ENCODE results near the gene TET2.
"Not testable (repeated sequence)": the region's sequence is repeated elsewhere in the genome, so short reads cannot be mapped to it uniquely, and the experiment has no call there.

TET2 gene

GRCh38 chr4:105240037-105240436, 93.4 kb downstream of the TET2 start:
- DNase-seq = no peak

DNA sequence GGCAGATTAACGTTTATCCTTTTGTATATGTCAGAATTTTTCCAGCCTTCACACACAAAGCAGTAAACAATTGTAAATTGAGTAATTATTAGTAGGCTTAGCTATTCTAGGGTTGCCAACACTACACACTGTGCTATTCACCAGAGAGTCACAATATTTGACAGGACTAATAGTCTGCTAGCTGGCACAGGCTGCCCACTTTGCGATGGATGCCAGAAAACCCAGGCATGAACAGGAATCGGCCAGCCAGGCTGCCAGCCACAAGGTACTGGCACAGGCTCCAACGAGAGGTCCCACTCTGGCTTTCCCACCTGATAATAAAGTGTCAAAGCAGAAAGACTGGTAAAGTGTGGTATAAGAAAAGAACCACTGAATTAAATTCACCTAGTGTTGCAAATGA, 94.8 kb downstream of the TET2 start:
- no peak for DNase-seq

GRCh38 chr4:105243446-105243845, 96.8 kb downstream of the TET2 start:
- no peak for DNase-seq

DNA sequence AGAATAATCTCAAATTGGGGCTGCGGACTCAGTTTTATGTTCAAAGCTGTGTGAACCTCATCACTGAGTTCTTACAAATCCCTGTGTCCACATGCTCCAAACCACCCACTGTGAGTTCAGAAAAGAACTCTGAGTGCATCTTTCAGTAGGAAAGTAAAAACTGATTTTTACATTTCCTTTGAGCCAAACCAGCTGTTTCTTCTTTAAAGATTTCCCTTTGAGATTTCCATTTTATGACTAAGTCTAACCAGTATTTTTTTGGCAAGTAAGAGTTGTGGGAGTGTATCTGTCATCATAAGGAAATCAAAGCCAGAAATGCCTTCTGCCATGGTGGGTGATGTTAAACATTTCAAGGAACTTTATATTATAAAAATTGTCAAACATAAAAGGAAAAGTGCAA, 100.0 kb downstream of the TET2 start:
- DNase-seq = no peak

DNA sequence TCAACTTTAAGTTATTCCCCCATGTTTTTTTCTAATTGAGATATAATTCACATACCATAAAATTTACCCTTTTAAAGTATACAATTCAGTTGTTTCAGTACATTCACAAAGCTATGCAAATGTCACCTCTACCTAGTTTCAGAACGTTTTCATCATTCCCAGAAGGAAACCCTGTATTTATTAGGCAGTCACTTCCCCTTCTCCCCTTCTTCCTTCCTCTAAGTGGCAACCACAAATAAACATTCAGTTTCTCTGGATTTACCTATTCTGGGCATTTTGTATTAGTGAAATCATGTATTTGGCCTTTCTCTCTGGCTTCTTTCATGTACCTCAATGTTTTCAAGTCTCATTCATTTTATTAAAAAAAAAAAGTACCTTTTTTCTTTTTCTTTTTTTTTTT, 101.9 kb downstream of the TET2 start:
- no peak for DNase-seq

DNA sequence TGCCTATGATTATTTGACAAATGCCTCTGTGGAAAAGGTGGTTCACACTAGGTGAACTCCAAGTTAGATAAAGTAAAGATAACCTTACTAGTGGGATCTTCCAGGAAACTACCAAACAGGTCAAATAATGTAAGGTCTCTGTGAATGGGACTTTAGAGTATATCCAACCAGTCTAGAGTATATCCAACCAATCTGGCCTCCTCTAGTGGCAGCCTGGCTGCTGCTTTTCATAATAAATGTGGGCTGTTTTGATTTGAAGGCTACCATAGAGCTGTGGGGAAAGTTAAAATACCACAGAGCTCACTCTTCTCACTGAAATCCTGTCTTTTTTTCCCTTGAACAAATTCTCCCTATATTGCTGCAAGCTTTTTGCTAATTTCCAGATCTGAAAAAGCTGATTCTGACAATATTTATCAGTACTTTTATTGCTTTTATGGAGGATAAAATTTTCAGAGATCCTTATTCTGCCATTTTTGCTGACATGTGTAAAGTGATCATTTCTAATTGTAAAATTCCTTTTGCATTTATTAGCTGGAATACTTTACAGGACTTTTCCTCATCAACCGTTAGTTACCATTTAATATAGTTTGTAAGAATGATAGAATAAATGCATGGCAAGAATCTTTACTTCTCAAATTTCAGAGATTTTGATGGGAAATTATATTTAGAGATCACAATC, 111.3 kb downstream of the TET2 start:
- no peak for DNase-seq

DNA sequence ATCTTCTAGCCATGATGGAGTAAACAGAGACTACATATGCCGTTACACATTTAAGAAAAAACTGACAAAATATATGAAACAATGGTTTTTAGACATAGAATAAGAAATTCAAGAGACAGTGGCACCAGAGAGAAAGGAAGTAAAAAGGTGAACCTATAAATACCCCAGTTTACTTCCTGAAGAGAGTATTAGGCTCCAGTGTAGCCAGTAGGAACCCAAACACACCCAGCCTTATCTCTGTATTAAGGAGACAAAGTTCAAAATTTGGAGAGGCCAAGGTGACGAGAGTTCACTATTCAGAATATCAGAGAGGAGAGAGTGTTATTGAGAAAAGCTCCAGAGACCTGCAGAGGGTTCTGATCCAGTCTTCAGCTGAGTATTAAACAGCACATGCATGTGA, 119.0 kb downstream of the TET2 start:
- DNase-seq = no peak

DNA sequence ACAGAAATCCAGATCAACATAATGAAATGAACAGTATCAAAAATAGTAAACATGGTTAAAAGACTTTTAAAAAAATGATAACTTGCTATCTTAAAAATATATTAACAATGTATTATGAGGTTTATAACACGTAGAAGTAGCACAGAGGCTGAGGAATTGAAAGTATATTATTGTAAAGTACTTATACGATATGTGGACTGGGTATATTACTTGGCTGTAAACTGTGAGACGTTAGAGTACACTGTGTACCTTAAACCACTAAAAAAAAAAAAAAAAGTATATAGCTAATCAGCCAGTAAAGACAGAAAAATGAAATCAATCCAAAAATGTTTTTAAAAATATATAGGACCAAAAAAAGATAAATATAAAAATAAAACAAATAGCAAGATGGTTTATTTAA, 120.6 kb downstream of the TET2 start:
- no peak for DNase-seq

- no peak for DNase-seq
Measured at GRCh38 chr4:105272002-105272401, 125.3 kb downstream of the TET2 start.

- no peak for DNase-seq
Measured at GRCh38 chr4:105273230-105273629, 126.6 kb downstream of the TET2 start.

- DNase-seq = no peak
Measured at GRCh38 chr4:105274090-105274489, 127.4 kb downstream of the TET2 start.

DNA sequence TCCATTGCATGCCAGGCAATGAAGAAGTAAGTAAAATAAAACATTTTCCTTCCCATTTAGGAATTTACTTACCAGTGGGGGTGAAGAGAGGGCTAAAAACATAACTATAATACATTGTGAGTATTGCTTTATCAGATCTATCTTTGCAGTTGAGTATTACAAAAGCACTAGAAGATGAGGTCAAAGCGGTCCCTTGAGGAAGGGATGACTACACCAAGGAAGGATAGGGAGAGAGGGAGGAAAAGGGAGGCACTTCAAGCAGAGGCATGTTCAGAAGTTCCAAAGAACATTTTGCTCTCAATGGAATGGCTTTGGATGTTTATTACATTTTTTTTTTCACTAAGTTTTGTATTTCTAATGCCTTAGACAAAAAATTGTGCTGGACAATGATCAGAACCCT, 127.8 kb downstream of the TET2 start:
- DNase-seq = no peak

GRCh38 chr4:105276361-105277104, 129.9 kb downstream of the TET2 start:
- no peak for DNase-seq

DNA sequence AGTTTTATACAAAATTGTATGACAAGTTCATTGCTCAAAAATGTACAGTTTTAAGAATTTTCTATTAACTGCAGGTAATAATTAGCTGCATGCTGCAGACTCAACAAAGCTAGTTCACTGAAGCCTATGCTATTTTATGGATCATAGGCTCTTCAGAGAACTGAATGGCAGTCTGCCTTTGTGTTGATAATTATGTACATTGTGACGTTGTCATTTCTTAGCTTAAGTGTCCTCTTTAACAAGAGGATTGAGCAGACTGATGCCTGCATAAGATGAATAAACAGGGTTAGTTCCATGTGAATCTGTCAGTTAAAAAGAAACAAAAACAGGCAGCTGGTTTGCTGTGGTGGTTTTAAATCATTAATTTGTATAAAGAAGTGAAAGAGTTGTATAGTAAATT, 131.0 kb downstream of the TET2 start:
- DNase-seq = no peak

DNA sequence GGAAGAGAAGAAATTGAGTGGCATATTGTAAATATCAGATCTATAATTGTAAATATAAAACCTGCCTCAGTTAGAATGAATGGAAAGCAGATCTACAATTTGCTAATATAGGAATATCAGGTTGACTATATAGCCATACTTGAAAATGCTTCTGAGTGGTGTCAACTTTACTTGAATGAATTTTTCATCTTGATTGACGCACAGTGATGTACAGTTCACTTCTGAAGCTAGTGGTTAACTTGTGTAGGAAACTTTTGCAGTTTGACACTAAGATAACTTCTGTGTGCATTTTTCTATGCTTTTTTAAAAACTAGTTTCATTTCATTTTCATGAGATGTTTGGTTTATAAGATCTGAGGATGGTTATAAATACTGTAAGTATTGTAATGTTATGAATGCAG, 132.6 kb downstream of the TET2 start:
- DNase-seq = no peak

DNA sequence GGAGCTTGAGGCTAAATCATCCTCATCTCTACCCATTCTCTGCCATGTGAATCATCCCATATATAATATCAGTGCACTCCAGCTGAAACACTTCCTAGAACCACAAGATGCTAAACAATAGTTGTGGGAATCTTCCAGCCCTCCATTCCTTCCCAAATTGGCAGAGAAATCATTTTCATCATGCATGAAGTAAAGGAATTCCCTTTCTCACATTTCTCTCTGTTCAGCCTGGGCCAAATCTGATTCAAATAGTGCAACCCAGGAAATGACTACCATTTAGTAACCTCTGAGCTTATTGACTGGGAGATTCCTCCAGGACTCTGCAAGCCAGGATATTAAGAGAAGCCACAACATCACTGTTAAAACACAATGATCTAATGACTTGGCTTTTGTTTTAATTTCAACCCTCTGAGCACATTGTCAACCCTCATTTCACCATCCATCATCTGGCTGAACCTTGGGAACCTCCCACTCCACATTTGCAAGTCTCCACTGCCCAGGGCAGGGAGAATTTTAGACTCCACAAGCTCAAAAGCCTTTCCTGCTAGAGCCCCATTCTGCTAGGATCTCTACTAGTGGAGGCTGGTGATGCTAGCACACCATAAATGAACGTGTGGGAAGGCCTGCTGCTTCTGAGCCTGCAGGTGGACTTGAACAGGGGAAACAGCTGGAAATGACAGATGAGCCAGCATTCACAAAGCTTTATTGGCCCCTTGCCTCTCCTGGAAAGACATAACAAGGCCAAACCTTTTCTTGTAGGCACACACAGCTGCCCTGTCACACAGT, 133.9 kb downstream of the TET2 start:
- peak; percentile 44 for DNase-seq

DNA sequence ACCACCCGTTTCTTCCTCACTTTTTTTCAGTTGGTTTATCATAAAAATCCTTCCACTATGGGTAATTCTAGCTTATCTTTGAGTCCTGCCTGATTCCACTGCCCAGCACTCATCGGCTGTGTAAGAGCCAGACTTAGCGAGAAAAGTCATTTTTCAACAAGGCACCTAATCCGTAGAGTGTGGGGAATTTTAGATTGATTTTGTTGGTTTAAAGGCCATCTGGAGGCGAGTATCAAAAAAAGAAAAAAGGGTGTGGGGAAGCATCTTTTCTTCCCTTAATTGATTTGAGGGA, 134.4 kb downstream of the TET2 start:
- DNase-seq = no peak

DNA sequence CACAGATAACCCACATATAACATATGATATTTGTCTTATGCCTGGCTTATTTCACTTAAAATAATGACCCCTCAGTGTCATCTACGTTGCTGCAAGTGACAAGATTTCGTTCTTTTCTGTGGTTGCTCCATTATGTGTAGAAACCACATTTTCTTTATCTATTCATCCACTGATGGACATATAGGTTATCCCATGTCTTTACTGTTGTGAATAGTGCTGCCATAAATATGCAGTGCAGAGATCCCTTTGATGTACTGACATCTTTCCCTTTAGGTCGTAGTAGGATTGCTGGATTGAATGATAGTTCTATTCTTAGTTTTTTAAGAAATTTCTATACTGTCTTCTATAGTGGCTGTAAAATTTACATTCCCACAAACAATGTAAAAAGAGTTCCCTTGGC, 135.8 kb downstream of the TET2 start:
- no peak for DNase-seq

- DNase-seq = peak; percentile 4
Measured at GRCh38 chr4:105283501-105283900, 136.8 kb downstream of the TET2 start.

DNA sequence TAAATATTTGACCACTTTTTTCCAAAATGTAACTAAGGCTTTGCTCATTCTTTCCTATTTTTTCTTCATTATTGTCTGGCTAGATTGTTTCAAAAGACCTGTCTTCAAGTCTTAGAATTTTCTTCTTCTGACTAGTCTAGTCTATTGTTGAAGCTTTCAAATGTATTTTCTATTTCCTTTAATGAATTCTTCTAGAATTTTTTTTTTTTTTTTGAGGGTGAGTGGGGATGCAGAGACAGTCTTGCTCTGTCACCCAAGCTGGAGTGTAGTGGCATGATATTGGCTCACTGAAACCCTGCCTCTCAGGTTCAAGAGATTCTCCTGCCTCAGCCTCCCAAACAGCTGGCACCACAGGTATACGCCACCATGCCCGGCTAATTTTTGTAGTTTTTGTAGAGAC, 141.4 kb downstream of the TET2 start:
- no peak for DNase-seq

DNA sequence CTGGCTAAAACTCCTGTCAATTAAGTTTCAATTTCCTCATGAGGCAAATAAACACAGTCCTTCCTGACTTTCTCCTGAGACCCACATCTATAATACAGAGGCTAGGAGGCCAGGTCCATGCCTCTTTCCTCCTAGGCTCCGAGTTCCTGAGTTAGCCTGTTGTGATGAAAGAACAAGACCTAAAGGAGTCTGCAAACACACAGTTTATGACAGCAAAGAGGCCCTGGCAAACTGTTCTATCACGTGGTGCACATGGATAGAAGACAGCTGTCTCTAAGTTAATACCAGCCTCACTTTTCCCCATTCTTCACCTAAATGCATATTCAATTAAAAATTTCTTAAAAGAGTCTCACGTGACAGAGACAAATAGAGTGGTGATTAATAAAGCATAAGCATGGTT, 145.2 kb downstream of the TET2 start:
- no peak for DNase-seq

GRCh38 chr4:105293360-105293759, 146.7 kb downstream of the TET2 start:
- DNase-seq = no peak

DNA sequence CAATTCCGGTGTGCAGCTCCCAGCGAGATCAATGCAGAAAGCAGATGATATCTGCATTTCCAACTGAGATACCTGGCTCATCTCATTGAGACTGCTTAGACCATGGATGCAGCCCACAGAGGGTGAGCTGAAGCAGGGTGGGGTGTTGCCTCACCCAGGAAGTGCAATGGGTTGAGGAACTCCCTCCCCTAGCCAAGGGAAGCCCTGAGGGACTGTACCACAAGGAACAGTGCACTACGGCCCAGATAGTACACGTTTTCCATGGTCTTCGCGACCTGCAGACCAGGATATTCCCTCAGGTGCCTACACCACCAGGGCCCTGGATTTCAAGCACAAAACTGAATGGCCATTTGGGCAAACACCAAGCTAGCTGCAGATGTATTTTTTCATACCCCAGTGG, 150.0 kb downstream of the TET2 start:
- DNase-seq = no peak

- not testable (repeated sequence) for DNase-seq
Measured at GRCh38 chr4:105299027-105299426, 152.4 kb downstream of the TET2 start.

All from kidney glomerular epithelial cell (primary cell).